KMS-11 (cell line): ENCODE measurements around the gene PIGT.

Experiments used
- H2AFZ ChIP-seq: fragments of 200-600 bp; sonication (generic); 2 replicates; pipeline ENCODE4 v1.6.1; 2016; ENCODE audit warnings: antibody characterized with exemption, mixed run types, low read depth
- H3K27ac ChIP-seq: fragments of 200-600 bp; sonication (generic); 2 replicates; pipeline ENCODE4 v1.6.1; 2016; ENCODE audit warnings: mild to moderate bottlenecking, mixed run types
- H3K27me3 ChIP-seq: fragments of 200-600 bp; sonication (generic); 2 replicates; pipeline ENCODE4 v1.6.1; 2017; ENCODE audit warnings: mild to moderate bottlenecking, low read depth, mixed run types, moderate library complexity; ENCODE audit not compliant: insufficient read depth
- H3K36me3 ChIP-seq: fragments of 200-600 bp; sonication (generic); 2 replicates; pipeline ENCODE4 v1.6.1; 2017; ENCODE audit warnings: mild to moderate bottlenecking, mixed run types; ENCODE audit not compliant: insufficient read depth
- H3K4me1 ChIP-seq: fragments of 200-600 bp; sonication (generic); 2 replicates; pipeline ENCODE4 v1.6.1; 2016; ENCODE audit warnings: mild to moderate bottlenecking, low read depth, mixed run types; ENCODE audit not compliant: poor library complexity, severe bottlenecking
- H3K4me2 ChIP-seq: fragments of 200-600 bp; sonication (generic); 2 replicates; pipeline ENCODE4 v1.7.0; 2016; ENCODE audit warnings: mild to moderate bottlenecking, mixed run types
- H3K4me3 ChIP-seq: fragments of 200-600 bp; sonication (generic); IDR thresholded peaks from 2 replicates; pipeline ENCODE4 v1.6.1; 2017; ENCODE audit warnings: low read depth, low read length, mixed read lengths; ENCODE audit not compliant: insufficient read depth
- H3K79me2 ChIP-seq: fragments of 200-600 bp; sonication (generic); 2 replicates; pipeline ENCODE4 v1.6.1; 2016; ENCODE audit warnings: low read depth, mixed run types; ENCODE audit not compliant: insufficient read depth
- H3K9ac ChIP-seq: fragments of 200-600 bp; sonication (generic); 2 replicates; pipeline ENCODE4 v1.6.1; 2016; ENCODE audit warnings: mild to moderate bottlenecking, mixed run types
- H4K20me1 ChIP-seq: fragments of 200-600 bp; sonication (generic); 2 replicates; pipeline ENCODE4 v1.6.1; 2016; ENCODE audit warnings: mild to moderate bottlenecking, mixed run types; ENCODE audit not compliant: insufficient read depth
- CTCF ChIP-seq: fragments of 200-600 bp; sonication (generic); conservative IDR thresholded peaks from 2 replicates; pipeline ENCODE4 v1.6.1; 2017; ENCODE audit warnings: low read depth, mild to moderate bottlenecking, antibody characterized with exemption, low read length, moderate library complexity, mixed read lengths

The PIGT gene

GRCh38 chr20:45415822-45416637 is at the start of gene PIGT:
TSS of gene PIGT (plus strand) at chr20:45416141. CDS start at chr20:45416157, 16 bp downstream.
- no peak for TF ChIP-seq CTCF
- Histone ChIP-seq H4K20me1 (no peaks in the 10 kb centered on the region), H3K9ac (peak within 1 kb of the TSS; percentile 84)

GRCh38 chr20:45366192-45366591 is 49.7 kb upstream of the PIGT start:
- Histone ChIP-seq H3K36me3 (no peaks in the 10 kb centered on the region), H4K20me1 (no peaks in the 10 kb centered on the region), H3K27me3 (no peaks in the 10 kb centered on the region), H3K27ac (no peak overlapping the region), H3K9ac (no peak overlapping the region), H3K4me2 (no peak overlapping the region), H3K4me1 (peaks cover 32% of the 10 kb centered on the region), H3K79me2 (peaks cover 13% of the 10 kb centered on the region), H3K4me3 (no peak overlapping the region), H2AFZ (no peak overlapping the region)
- TF ChIP-seq CTCF, result no peak

More at GRCh38 chr20:45415822-45416637, at the start of gene PIGT:
- H3K4me2 ChIP-seq, result peak within 1 kb of the TSS; percentile 87
- H3K4me3 ChIP-seq, result no peak within 1 kb of the TSS
- H3K79me2 ChIP-seq, result peaks cover 25% of the 10 kb centered on the region
- H3K27ac ChIP-seq, result peak within 1 kb of the TSS; percentile 28
- peaks cover 5% of the 10 kb centered on the region; the same call in 1 of the 2 replicates for H3K36me3 ChIP-seq
- H3K27me3 ChIP-seq, result no peaks in the 10 kb centered on the region
- H2AFZ ChIP-seq, result peak within 1 kb of the TSS; percentile 98
- H3K4me1 ChIP-seq, result peaks cover 27% of the 10 kb centered on the region

- TF ChIP-seq CTCF, result no peak
- H4K20me1 ChIP-seq, result no peaks in the 10 kb centered on the region
- no peak overlapping the region for H3K27ac ChIP-seq
- H3K27me3 ChIP-seq, result no peaks in the 10 kb centered on the region
- H3K9ac ChIP-seq, result no peak overlapping the region
- H3K79me2 ChIP-seq, result peaks cover 13% of the 10 kb centered on the region
- no peak overlapping the region for H2AFZ ChIP-seq
- H3K4me3 ChIP-seq, result no peak overlapping the region
- H3K36me3 ChIP-seq, result no peaks in the 10 kb centered on the region
- H3K4me1 ChIP-seq, result peaks cover 32% of the 10 kb centered on the region
- no peak overlapping the region for H3K4me2 ChIP-seq
Measured at GRCh38 chr20:45366631-45367030, 49.3 kb upstream of the PIGT start.

- H4K20me1 ChIP-seq, result no peaks in the 10 kb centered on the region
- no peak overlapping the region for H3K9ac ChIP-seq
- H3K36me3 ChIP-seq, result no peaks in the 10 kb centered on the region
- no peaks in the 10 kb centered on the region for H3K27me3 ChIP-seq
- H3K27ac ChIP-seq, result no peak overlapping the region
- H3K4me1 ChIP-seq, result peaks cover 32% of the 10 kb centered on the region
- no peak overlapping the region for H2AFZ ChIP-seq
- TF ChIP-seq CTCF, result no peak
- no peak overlapping the region for H3K4me3 ChIP-seq
- peaks cover 13% of the 10 kb centered on the region for H3K79me2 ChIP-seq
- H3K4me2 ChIP-seq, result no peak overlapping the region; the same call in 1 of the 2 replicates
Measured at GRCh38 chr20:45367126-45367525, 48.8 kb upstream of the PIGT start.
